Amniotic epithelial cell (primary cell): ENCODE measurements around the gene MAST2.
A peak's percentile ranks its signal among the peaks of the same experiment; 100 is the strongest.

Experiments used
- DNase-seq: peaks from one replicate; pipeline ENCODE4 v3.0.0-alpha.2; 2010; ENCODE audit warnings: low read depth

The MAST2 gene

DNA sequence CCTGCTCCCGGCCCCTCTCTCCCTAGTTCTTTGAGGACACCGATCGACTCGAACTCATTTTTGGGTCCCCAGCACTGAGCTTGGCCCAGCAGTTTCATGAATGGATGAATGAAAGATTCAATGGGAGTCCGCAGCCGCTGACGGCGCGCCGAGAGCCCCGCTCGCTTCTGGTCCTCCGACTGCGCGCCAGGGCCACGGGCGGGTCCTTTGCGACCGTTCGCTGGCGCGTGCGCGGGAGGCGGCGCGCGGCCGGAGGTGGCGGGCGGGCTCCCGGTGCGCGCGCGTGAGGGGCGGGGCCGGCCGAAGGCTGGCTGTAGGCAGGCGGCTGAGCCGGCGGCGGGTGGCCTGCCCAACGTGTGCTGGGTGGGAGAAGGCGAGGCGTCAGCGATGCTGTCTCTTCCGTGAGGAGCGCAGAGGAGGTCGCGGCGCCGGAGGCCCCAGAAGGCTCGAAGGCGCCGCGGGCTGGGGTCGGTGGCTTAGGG is at the start of gene MAST2:
Gene MAST2, plus strand, starts transcription at position 314 of the 482 bp plus-strand sequence. CDS start 284 bp downstream, outside the sequence.
- DNase-seq = peak; percentile 71

DNA sequence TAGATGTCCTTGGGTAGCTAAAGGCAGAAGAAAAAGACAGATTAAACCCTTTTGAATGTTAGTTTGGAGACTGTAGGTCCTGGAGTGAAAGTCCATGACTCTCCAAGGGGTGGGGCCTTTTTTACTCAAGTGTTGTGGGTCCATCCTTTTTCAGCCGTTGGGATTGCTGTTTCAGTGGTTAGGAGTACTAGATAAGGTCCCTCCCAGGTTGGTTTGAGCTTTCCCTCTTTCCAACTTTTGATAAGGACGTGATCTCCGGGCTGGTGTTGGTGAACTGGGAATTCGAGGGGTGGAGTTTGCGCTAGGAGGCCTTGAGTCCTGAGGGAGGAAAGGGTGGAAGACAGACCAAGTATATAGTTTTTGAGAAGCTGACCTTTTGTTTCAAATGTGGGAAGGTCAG is 47.7 kb upstream of the MAST2 start:
- DNase-seq = no peak

DNA sequence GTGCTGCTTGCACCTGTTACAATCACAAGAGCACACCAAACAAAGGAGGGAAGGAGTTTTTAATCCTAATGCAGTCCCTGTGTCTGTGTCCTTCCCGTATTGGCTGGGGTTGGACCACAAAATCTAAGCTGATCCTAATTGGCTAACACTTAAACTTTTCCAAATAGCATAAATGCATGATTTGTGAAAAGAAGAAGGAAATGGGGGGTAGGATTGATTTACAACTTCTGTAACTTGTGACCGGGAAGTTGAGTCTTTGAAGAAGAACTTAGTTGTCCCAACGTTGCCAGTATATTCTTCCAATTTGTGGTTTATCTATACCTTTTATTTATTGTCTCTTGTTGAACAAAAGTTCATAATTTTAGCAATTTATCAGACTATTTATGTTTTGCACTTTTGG is 41.1 kb upstream of the MAST2 start:
- no peak for DNase-seq

GRCh38 chr1:45765999-45766792 is 37.2 kb upstream of the MAST2 start:
- DNase-seq = peak; percentile 20

- DNase-seq = no peak
Measured at GRCh38 chr1:45767035-45767434, 36.4 kb upstream of the MAST2 start.

- peak; percentile 73 for DNase-seq
Measured at GRCh38 chr1:45769261-45769932, 34.0 kb upstream of the MAST2 start.

- no peak for DNase-seq
Measured at GRCh38 chr1:45772971-45773370, 30.4 kb upstream of the MAST2 start.

DNA sequence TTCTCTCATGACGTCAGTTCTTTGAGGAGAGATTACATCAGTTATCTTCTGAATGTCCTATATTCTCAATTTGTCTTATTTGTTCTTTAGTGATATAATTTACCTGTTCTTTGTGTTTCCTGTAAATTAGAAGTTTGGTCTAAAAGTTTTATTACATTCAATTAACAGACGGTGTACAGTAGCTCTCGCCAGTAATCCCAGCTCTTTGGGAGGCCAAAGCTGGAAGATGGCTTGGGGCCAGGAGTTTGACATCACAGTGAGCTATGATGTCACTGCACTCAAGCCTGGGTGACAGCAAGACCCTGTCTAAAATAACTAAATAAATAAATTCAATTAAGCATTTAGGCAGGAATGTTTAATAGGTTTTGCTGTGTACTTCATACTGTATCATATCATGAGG is 27.6 kb upstream of the MAST2 start:
- DNase-seq = no peak

DNA sequence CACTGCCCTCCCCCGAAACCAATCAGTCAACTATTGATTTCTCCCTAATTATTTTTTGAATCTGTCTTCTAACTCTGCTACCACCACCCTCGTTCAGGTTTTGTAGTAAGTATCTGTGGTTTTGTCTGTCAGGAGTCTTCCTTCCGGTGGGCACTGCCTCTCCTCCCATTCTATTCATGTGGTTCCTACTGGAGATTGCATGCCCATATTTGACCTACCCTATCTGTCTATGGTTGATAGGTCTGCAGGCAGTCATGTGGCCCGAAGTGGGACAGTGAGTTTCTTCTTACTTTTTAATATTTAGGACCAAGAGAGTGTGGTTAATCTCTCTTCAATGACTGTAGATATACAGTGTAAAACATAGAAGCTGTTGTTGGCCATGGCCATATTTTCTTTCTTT is 17.8 kb upstream of the MAST2 start:
- no peak for DNase-seq

DNA sequence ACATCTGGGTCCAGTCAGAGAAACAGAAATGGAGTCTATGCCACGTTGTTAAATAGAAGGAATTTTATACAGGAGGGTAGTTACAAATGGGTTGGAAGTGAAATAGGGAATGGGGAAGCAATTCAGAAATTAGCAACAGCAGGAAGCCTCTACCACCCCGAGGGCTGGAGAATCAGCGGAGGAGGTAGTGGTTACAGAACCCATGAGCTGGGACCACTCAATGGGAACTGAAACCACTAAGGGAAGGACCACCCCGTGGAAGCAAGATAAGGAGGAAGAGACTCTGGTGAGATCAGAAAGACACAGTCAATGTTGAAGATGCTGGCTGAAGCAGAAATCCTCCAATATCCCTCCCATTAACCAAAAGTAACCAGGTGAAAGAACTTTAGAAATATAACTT is 15.5 kb upstream of the MAST2 start:
- DNase-seq = no peak

DNA sequence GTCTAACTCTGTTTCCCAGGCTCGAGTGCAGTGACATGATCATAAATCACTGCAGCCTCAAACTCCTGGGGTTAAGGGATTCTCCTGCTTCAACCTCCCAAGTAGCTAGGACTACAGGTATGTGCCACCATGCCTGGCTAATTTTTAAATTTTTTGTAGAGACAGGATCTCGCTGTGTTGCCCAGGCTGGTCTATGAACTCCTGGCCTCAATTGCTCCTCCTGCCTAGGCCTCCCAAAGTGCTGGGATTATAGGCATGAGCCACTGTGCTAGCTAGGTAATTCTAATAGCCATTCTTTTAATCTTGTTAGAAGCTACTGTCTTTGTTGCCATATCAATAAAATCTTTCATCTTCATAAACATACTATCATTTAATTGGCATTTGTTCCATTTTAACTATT is 13.8 kb upstream of the MAST2 start:
- no peak for DNase-seq

DNA sequence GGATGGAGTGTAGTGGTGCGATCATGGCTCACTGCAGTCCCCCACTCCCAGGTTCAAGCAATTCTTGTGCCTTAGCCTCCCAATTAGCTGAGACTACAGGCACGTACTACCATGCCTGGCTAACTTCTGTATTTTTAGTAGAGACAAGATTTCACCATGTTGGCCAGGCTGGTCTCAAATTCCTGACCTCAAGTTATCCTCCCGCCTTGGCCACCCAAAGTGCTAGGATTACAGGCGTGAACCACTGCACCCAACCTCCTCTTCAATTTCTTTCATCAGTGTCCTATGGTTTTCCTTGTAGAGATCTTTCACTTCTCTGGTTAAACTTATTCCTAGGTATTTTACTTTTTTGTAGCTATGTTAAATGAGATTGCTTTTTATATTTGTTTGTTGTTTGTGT is 10.7 kb upstream of the MAST2 start:
- DNase-seq = no peak

GRCh38 chr1:45793942-45794604 is 9.3 kb upstream of the MAST2 start:
- DNase-seq = no peak

DNA sequence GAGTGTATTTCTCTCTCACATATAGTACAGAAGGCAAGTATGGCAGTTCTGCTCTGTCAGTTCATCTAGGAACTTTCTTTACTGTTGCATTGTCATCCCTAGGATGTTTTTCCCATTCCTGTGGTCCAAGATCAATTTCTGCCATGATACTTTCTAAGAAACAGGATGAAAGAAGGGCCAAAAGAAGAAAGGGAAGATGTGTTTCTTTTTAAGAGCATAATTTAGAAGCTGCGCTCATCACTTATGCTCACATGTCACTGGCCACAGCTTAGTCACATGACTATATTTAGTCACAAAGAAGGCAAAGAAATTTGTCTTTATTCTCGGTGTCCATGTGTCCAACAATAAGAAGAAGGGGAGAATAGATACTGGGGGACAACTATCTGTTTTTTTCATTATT is 7.0 kb upstream of the MAST2 start:
- no peak for DNase-seq

- DNase-seq = no peak
Measured at GRCh38 chr1:45796946-45797345, 6.5 kb upstream of the MAST2 start.

GRCh38 chr1:45800899-45801298 is 2.5 kb upstream of the MAST2 start:
- DNase-seq = no peak

DNA sequence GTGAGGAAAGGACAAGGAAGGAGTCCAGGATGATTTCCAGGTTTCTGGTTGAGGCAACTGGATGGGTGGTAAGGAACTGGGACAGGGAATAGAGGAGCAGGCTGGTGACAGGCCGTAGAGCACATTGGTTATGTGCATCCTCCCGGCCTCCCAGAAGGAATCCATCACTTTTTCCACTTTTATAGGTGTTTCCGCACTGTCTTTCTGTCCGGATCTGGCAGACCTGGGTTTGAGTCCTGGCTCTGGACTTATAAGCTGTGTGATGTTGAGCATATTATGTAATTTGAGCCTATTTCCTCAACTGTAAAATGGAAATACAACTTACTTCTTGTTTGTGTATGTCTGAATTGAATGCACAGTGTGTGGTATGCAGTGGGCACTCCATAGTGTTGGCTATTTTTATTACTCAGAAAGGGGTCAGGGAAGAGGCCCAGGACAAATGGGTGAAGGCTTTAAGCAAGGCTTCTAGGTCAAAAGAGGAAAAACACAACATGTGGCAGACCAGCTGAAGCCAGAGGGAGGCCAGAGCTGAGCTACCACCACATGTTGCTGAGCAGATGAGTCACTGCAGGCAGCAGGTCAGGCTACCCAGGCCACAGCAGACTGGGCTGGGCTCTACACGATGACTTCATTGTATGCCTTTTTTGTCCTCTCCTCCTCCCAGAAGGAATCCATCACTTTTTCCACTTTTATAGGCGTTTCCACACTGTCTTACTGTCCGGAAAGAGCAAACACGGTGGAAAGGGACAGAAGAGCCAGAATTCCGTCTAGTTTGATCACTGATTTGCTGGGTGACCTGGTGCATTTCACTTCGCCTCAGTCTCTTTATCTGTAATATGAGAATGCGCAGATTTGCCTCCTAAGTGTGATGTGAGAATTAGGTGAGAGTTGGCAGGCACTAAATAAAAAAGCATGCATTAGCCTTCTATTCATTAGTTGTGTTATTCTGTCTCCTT is 791 bp upstream of the MAST2 start:
- peak; percentile 98 for DNase-seq

- DNase-seq = peak; percentile 32
Measured at GRCh38 chr1:45803781-45804668, 613 bp downstream of the MAST2 start.

DNA sequence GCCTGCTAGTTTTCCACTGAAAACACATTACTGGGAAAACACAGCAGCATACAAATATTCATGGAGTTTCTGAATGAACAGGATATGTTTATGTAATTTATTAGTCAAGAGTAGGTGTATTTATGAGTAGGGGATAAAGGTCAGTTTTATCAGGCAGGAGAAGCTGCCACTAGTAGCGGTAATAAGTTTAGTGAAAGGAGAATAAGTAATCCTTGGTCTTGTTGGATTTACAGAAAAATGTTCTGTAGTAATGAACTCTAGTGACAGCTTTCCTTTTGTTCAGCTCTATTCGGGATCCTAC is 1.2 kb downstream of the MAST2 start:
- DNase-seq = no peak

DNA sequence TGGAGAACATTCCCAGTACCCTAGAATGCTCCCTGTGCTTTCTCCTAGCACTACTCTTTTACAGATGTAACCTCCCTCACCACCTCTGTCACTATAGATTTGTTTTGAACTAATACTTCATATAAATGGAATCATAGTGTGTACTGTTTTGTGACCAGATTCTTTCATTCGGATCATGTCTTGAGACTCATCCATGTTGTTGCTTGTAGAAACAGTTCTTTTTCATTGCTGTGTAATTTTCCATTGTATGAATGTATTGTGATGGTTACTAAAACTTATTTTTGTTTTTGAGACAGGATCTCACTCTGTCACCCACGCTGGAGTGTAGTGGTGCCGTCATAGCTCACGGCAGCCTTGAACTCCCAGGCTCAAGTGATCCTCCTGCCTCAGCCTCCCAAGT is 2.7 kb downstream of the MAST2 start:
- no peak for DNase-seq

GRCh38 chr1:45809761-45810160 is 6.3 kb downstream of the MAST2 start:
- no peak for DNase-seq
